Esophagus muscularis mucosa (tissue), 4 donors: Measurements from ENCODE around the gene CDC42EP4.

Experiments used
- EP300 ChIP-seq: sonication (generic); formaldehyde crosslinking; IDR thresholded peaks from one replicate; pipeline ENCODE4 v1.6.1; 2017; ENCODE audit warnings: antibody characterized with exemption
- POLR2A ChIP-seq: fragments of 450-650 bp; IDR thresholded peaks from one replicate; pipeline ENCODE4 v1.6.1; 2017; ENCODE audit warnings: antibody characterized with exemption, moderate library complexity, mild to moderate bottlenecking, low read depth
- POLR2AphosphoS5 ChIP-seq, 2 donors: sonication (generic); formaldehyde crosslinking; IDR thresholded peaks; one replicate each; pipeline ENCODE4 v1.6.1; 2017; ENCODE audit warnings: antibody characterized with exemption in 2 of 2
- TF ChIP-seq, protein P1 (sequence below), 3 experiments: fragments of 200-600 bp in 2 of 3; fragments of 450-650 bp in 1 of 3; sonication (generic) in 2 of 3; IDR thresholded peaks; one replicate each; pipeline ENCODE4 v1.5.1; 2017 to 2019; ENCODE audit warnings: antibody characterized with exemption in 3 of 3, mild to moderate bottlenecking in 2 of 3, moderate library complexity in 1 of 3

DNA sequence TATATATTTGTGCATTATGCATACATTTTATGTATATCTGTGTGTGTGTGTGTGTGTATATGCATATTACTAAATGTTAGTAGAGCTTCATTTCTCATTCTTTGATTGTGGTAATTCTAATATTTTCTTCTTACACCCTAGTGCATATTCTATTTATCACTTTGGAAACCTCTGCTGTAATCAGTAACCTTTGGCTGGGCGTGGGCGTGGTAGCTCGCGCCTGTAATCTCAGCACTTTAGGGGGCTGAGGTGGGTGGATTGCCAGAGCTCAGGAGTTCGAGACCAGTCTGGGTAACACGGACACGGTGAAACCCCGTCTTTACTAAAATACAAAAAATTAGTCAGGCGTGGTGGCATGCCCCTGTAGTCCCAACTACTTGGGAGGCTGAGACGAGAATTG, 77.1 kb downstream of the CDC42EP4 start:
- TF ChIP-seq, protein P1, sequence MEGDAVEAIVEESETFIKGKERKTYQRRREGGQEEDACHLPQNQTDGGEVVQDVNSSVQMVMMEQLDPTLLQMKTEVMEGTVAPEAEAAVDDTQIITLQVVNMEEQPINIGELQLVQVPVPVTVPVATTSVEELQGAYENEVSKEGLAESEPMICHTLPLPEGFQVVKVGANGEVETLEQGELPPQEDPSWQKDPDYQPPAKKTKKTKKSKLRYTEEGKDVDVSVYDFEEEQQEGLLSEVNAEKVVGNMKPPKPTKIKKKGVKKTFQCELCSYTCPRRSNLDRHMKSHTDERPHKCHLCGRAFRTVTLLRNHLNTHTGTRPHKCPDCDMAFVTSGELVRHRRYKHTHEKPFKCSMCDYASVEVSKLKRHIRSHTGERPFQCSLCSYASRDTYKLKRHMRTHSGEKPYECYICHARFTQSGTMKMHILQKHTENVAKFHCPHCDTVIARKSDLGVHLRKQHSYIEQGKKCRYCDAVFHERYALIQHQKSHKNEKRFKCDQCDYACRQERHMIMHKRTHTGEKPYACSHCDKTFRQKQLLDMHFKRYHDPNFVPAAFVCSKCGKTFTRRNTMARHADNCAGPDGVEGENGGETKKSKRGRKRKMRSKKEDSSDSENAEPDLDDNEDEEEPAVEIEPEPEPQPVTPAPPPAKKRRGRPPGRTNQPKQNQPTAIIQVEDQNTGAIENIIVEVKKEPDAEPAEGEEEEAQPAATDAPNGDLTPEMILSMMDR (IDR thresholded peaks at IDR 0.05), result no peak
- TF ChIP-seq POLR2AphosphoS5 (IDR thresholded peaks at IDR 0.05), result no peak
- no peak for TF ChIP-seq POLR2A
- no peak for TF ChIP-seq EP300
